NB4 (cell line): ENCODE data around the gene RIMBP3C.

ENCODE experiments used
- POLR2A ChIP-seq: IDR thresholded peaks from 2 replicates; pipeline ENCODE4 v1.6.1; 2011; ENCODE audit warnings: mild to moderate bottlenecking; ENCODE audit not compliant: insufficient read length; ENCODE audit errors: extremely low read depth
- TF ChIP-seq, protein P1 (sequence below): IDR thresholded peaks from one replicate; pipeline ENCODE4 v1.5.1; 2012; ENCODE audit warnings: low read depth, low read length
- TF ChIP-seq, protein P2 (sequence below): IDR thresholded peaks from 2 replicates; pipeline ENCODE4 v1.6.1; 2011; ENCODE audit warnings: low read depth, low read length

DNA sequence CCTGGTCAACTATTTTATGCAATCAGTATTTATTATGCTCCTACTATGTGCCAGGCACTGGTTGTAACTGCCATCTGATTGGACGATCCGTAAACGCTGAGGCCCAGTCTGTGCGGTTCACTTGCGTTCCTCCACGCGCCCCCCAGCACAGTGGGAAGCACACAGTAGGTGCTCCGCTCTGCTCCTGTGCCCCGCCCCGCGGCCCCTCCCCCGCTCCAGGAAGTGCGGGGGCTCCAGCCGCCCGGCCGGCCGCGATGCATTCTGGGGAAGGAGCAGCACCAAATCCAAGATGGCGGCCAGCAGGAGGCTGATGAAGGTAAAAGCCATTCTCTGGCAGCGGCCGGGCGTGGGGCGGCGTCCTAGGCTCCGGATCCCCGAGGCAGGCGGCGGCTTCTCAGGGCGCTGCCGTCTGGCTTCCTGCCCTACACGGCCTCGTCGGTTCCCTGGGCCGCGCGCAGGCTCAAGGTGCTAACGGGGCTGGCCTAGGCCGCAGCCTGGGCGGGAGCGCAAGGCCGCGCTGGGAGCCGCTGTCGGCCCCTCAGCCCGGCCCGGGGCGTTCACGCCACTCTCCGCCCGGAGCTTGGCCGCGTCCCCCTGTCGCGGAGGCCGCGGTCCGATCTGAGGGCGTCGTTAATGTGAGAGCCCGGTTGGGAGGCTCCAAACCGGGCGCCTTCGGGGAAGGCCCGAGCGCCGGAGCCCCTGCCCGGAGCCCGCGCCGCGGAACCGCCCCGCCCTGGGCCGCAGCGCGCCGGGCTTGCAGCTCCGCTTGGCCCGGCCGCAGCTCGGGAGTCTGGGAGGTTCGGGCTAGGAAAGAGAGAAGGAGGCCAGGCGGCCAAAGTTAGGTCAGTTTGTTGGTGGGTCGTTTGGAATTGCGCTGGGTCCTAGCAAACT, 16.4 kb upstream of the RIMBP3C start, which contains the start of gene UBE2L3:
- TF ChIP-seq, protein P1, sequence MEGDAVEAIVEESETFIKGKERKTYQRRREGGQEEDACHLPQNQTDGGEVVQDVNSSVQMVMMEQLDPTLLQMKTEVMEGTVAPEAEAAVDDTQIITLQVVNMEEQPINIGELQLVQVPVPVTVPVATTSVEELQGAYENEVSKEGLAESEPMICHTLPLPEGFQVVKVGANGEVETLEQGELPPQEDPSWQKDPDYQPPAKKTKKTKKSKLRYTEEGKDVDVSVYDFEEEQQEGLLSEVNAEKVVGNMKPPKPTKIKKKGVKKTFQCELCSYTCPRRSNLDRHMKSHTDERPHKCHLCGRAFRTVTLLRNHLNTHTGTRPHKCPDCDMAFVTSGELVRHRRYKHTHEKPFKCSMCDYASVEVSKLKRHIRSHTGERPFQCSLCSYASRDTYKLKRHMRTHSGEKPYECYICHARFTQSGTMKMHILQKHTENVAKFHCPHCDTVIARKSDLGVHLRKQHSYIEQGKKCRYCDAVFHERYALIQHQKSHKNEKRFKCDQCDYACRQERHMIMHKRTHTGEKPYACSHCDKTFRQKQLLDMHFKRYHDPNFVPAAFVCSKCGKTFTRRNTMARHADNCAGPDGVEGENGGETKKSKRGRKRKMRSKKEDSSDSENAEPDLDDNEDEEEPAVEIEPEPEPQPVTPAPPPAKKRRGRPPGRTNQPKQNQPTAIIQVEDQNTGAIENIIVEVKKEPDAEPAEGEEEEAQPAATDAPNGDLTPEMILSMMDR, result no peak
- TF ChIP-seq POLR2A, result peak; percentile 46
- TF ChIP-seq, protein P2, sequence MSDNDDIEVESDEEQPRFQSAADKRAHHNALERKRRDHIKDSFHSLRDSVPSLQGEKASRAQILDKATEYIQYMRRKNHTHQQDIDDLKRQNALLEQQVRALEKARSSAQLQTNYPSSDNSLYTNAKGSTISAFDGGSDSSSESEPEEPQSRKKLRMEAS, result no peak
